Heart right ventricle (tissue), 16 donors: Measurements from ENCODE around the gene USH2A. TPM values are rescaled to one million over a fixed set of nuclear protein-coding genes. Genes with fewer than 3 reads are reported as not detected.

Source experiments
- ATAC-seq, 8 donors: fragments of 200-7000 bp; cut with Tn5 transposase; one replicate each; pipeline ENCODE4 v1.9.1; 2020; ENCODE audit warnings: mild to moderate bottlenecking in 8 of 8, moderate library complexity in 8 of 8, moderate number of reproducible peaks in 1 of 8
- DNase-seq, 2 donors: peaks; one replicate each; pipeline ENCODE4 v3.0.0-alpha.2; 2020
- H3K27ac ChIP-seq, 10 donors: fragments of 200-600 bp; sonication (generic) in 2 of 10; one replicate each; pipeline versions ENCODE4 v1.5.0 to v1.8.0; 2020 to 2022; ENCODE audit warnings: mild to moderate bottlenecking in 3 of 10
- H3K27me3 ChIP-seq, 7 donors: fragments of 200-600 bp; one replicate each; pipeline ENCODE4 v1.8.0; 2021 to 2022; ENCODE audit warnings: mild to moderate bottlenecking in 2 of 7
- H3K36me3 ChIP-seq, 9 donors: fragments of 200-600 bp; sonication (generic) in 1 of 9; one replicate each; pipeline versions ENCODE4 v1.5.0 to v1.8.0; 2020 to 2022; ENCODE audit warnings: mild to moderate bottlenecking in 2 of 9
- H3K4me1 ChIP-seq, 9 donors: fragments of 200-600 bp; sonication (generic) in 1 of 9; one replicate each; pipeline versions ENCODE4 v1.5.0 to v1.8.0; 2020 to 2022; ENCODE audit warnings: mild to moderate bottlenecking in 4 of 9
- H3K4me3 ChIP-seq, 10 donors: fragments of 200-600 bp; sonication (generic) in 2 of 10; one replicate each; pipeline versions ENCODE4 v1.5.0 to v1.8.0; 2020 to 2022; ENCODE audit warnings: mild to moderate bottlenecking in 7 of 10, moderate library complexity in 2 of 10
- H3K9me3 ChIP-seq, 11 donors: fragments of 200-600 bp in 10 of 11; sonication (generic) in 2 of 11; one replicate each; pipeline versions ENCODE4 v1.5.0 to v1.8.0; 2013 to 2022; ENCODE audit warnings: mild to moderate bottlenecking in 2 of 11, control low read depth in 1 of 11, moderate library complexity in 1 of 11
- CTCF ChIP-seq, 9 donors: fragments of 200-600 bp; sonication (generic) in 2 of 9; IDR thresholded peaks; one replicate each; pipeline versions ENCODE4 v1.5.0 to v1.8.0; 2021 to 2022; ENCODE audit warnings: antibody characterized with exemption in 9 of 9, mild to moderate bottlenecking in 5 of 9, moderate library complexity in 1 of 9
- WGBS, 2 donors: extraction: QIAGEN DNeasy Blood & Tissue Kit; methylation state at CpG; one replicate each; pipeline ENCODE4 v1.1.7; 2013; ENCODE audit warnings: inconsistent platforms in 1 of 2; 5-methylcytosine and 5-hydroxymethylcytosine counted together
- intact Hi-C, 10 donors: fragments of 100-400 bp; cut with DNase I; formaldehyde crosslinking; loops; one replicate each; pipeline versions ENCODE4 v1.11.1 to v1.14.2; 2022
- polyA plus RNA-seq, 2 donors: library from polyadenylated mRNA; stranded (reverse); fragments of 200-250 nt; gene quantifications; one replicate each; pipeline ENCODE4 v1.2.3, GENCODE V29; 2013
- total RNA-seq, 10 donors: library from RNA; stranded (reverse); fragmentation: NEBNext Ultra II Directional in 3 of 10; extraction: Animal tissue kit (Norgen Biotek cat#: 25700) in 3 of 10; gene quantifications; one replicate each; pipeline versions ENCODE4 v1.2.1 to v1.2.4, GENCODE V29; 2021 to 2023
- donor health status: Arrhythmogenic right ventricular cardiomyopathy.
- donor health status: ischemic (EF 13 %, LVEDD 7.1; RV severe dilation, severe dysfunction).
- donor health status: healthy with polysubstance abuse.
- donor health status: DM: no; HTN: yes; CAD: no.
- donor health status: DM: no; HTN: no; CAD: no.
- donor health status: ischemic (EF 25% LVEDD 6.9; RV normal size, moderate dysfunction).
- donor health status: ischemic (EF 25% LVEDD 5.7; RV mildly dilated, moderate dysfunction).
- donor health status: healthy.
- donor health status: DM: yes; HTN: yes; CAD: no.
- donor health status: Ischemic cardiomyopathy.
- donor health status: ischemic (EF 35%, LVEDD 5.7; RV mildly dilated, moderate dysfunction).
- donor health status: nonischemic (EF 11% LVEDD 7.7; RV severe dilation, severe dysfunction).
- donor health status: DM: yes; HTN: yes; CAD: no.
- donor health status: PGD.
- donor health status: ischemic (EF 29% LVEDD 5.4; RV normal size, mild dysfunction).
- donor health status: nonischemic (EF 23%, LVEDD 6.1; RV moderate dilation, normal function).

USH2A gene
- total and polyA plus RNA-seq, 12 donors = 0.01 to 4.9 (median 3.6) TPM

GRCh38 chr1:216054600-216054999 is 368.6 kb downstream of the USH2A start:
- no peaks in the 10 kb centered on the region for H3K27me3 ChIP-seq
- TF ChIP-seq CTCF (IDR thresholded peaks at IDR 0.05) = no peak
- no peaks in the 10 kb centered on the region for H3K36me3 ChIP-seq
- 45 to 47% methylated on average over 7 of the region's 7 CpGs for WGBS, 2 donors
- intact Hi-C loops = no loop called here
- ATAC-seq (no peak), DNase-seq (no peak)
- peaks cover 0 to 5% (median 0%) of the 10 kb centered on the region in 11 donors for H3K9me3 ChIP-seq
- H3K4me1 ChIP-seq = no peaks in the 10 kb centered on the region
- H3K27ac ChIP-seq = no peak overlapping the region
- no peak overlapping the region for H3K4me3 ChIP-seq

DNA sequence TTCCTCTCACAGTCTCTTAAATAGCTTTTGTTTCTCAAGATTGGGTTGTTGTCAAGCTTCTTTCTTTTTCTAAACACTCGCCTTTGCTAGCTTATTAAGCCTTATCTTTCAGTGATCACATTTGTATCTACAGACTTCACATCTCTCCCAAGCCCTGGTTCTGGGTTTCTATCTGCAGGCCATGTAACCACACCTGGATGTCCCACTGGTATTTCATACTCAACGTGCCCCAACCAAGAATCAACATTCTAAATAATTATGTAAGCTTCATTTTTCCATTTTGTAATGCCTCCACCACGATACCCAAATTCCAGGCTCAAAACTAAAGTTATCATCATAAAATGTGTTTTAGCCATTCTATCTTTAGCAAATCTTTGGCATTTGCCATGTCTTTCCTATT is 372.2 kb downstream of the USH2A start:
- ATAC-seq (no peak), DNase-seq (no peak)
- no peaks in the 10 kb centered on the region for H3K4me1 ChIP-seq
- TF ChIP-seq CTCF (IDR thresholded peaks at IDR 0.05) = no peak
- no peaks in the 10 kb centered on the region for H3K9me3 ChIP-seq
- H3K4me3 ChIP-seq = no peak overlapping the region
- H3K27me3 ChIP-seq = no peaks in the 10 kb centered on the region
- 70 to 81% methylated on average over 3 of the region's 3 CpGs for WGBS, 2 donors
- intact Hi-C loops = no loop called here
- H3K36me3 ChIP-seq = no peaks in the 10 kb centered on the region
- H3K27ac ChIP-seq = no peak overlapping the region

DNA sequence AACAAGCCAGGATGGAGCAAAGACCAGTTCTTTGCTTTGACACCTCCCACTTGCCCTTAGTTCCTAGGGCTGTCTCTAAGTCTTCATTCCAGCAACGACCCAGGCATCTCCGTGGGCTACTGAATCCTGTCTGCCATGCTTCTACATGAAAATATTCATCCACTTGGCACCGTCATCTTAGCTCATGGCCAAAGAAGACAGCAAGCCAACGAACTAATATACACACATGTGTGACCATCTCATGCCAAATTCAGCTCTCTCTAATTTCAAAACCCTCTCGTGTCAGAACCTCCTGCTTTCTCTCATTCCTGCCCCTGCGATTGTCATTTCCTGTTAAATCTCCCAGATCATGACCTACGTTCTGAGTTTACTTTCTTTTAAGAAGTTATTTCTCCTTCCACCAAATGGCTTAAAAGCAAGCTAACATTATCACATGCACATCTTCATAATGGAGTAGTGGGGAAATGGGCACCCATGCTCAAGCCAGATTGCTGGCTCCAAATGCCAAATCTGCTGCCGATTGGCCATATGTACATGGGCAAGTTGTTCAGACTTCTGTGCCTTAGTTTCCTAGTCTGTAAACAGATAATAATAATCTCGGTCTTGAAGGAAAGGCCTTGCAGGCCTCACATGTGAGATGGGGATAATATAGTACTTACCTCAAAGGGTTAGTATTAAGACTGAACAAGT is 373.4 kb downstream of the USH2A start:
- ATAC-seq (no peak), DNase-seq (no peak)
- intact Hi-C loops = no loop called here
- Histone ChIP-seq H3K4me3 (no peak overlapping the region), H3K27me3 (no peaks in the 10 kb centered on the region), H3K27ac (no peak overlapping the region), H3K4me1 (no peaks in the 10 kb centered on the region), H3K36me3 (no peaks in the 10 kb centered on the region), H3K9me3 (no peaks in the 10 kb centered on the region)
- TF ChIP-seq CTCF (IDR thresholded peaks at IDR 0.05) = no peak
- 78 to 81% methylated on average over 9 of the region's 9 CpGs for WGBS, 2 donors

DNA sequence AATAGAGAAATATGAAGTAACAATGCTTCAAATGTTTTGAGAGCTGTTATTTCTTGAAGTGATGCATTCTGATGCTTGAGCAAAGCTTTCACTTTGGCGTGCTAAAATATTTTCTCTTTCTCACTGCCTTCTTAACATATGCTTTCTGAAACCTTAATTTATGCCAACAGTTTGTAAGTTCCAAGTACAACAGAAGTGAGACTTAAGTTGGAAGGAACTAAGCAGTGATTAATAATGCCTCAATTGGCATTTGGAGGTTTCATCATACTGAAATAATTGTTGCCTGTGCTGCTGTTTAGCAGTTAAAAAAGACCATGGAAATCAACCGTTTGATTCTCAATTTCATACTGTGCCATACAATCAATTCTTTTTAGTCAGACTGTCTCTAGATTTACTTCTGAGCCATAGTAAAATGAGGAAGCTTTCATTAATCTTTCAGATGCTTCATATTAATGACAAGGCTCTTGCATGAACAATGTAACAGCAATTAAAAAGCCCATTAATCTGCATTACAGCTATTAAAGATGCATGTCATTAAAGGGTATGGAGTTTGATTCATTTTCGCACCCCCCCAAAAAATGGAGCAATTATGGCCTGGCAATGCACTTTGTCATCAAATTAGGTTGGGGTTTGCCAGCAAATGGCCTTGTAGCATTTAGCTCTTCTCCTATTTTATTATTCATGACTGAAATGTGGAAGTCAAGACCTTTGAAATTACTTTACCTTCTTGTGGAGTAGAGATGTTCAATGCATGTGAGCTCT is 375.3 kb downstream of the USH2A start:
- no peak for TF ChIP-seq CTCF (IDR thresholded peaks at IDR 0.05)
- H3K36me3 ChIP-seq = no peaks in the 10 kb centered on the region
- no peaks in the 10 kb centered on the region for H3K27me3 ChIP-seq
- 80 to 86% methylated on average over 3 of the region's 3 CpGs for WGBS, 2 donors
- no peak overlapping the region for H3K27ac ChIP-seq
- no peaks in the 10 kb centered on the region for H3K9me3 ChIP-seq
- no peak for DNase-seq
- intact Hi-C loops = no loop called here
- no peak overlapping the region for H3K4me3 ChIP-seq
- H3K4me1 ChIP-seq = no peaks in the 10 kb centered on the region
- ATAC-seq = no peak
